Ishikawa (cell line): Measurements from ENCODE around the gene PRSS33.

ENCODE experiments used
- CEBPB ChIP-seq: IDR thresholded peaks from 2 replicates; pipeline ENCODE4 v1.6.1; 2012
- CREB1 ChIP-seq: IDR thresholded peaks from 2 replicates; pipeline ENCODE4 v1.6.1; 2012; ENCODE audit warnings: low read depth
- EGR1 ChIP-seq: IDR thresholded peaks from 2 replicates; pipeline ENCODE4 v1.6.1; 2012
- EP300 ChIP-seq: IDR thresholded peaks from 2 replicates; pipeline ENCODE4 v1.6.1; 2012; ENCODE audit warnings: borderline replicate concordance
- FOXM1 ChIP-seq: IDR thresholded peaks from 2 replicates; pipeline ENCODE4 v1.6.1; 2012; ENCODE audit warnings: low read depth, borderline replicate concordance
- MAX ChIP-seq: IDR thresholded peaks from 2 replicates; pipeline ENCODE4 v1.6.1; 2012
- NFIC ChIP-seq: IDR thresholded peaks from 2 replicates; pipeline ENCODE4 v1.6.1; 2012
- RAD21 ChIP-seq: IDR thresholded peaks from 2 replicates; pipeline ENCODE4 v1.6.1; 2012; ENCODE audit warnings: low read depth
- REST ChIP-seq: IDR thresholded peaks from 2 replicates; pipeline ENCODE4 v1.6.1; 2012; ENCODE audit warnings: low read depth, mild to moderate bottlenecking
- TAF1 ChIP-seq: IDR thresholded peaks from 2 replicates; pipeline ENCODE4 v1.6.1; 2012; ENCODE audit warnings: low read depth, mild to moderate bottlenecking
- TEAD4 ChIP-seq: IDR thresholded peaks from 2 replicates; pipeline ENCODE4 v1.6.1; 2012
- USF1 ChIP-seq: IDR thresholded peaks from 2 replicates; pipeline ENCODE4 v1.6.1; 2012
- YY1 ChIP-seq: IDR thresholded peaks from 2 replicates; pipeline ENCODE4 v1.6.1; 2012; ENCODE audit warnings: low read depth
- ZBTB7A ChIP-seq: IDR thresholded peaks from 2 replicates; pipeline ENCODE4 v1.6.1; 2012; ENCODE audit warnings: low read depth

GRCh38 chr16:2785101-2785991 is 2.0 kb downstream of the PRSS33 start:
- no peak for TF ChIP-seq YY1
- no peak for TF ChIP-seq TEAD4
- TF ChIP-seq EGR1, result no peak
- no peak for TF ChIP-seq RAD21
- TF ChIP-seq CREB1, result no peak
- no peak for TF ChIP-seq CEBPB
- TF ChIP-seq ZBTB7A, result no peak
- no peak for TF ChIP-seq MAX
- TF ChIP-seq REST, result no peak
- TF ChIP-seq FOXM1, result no peak
- TF ChIP-seq NFIC, result no peak
- TF ChIP-seq USF1, result no peak
- TF ChIP-seq EP300, result no peak
- TF ChIP-seq TAF1, result no peak
